Measurements from ENCODE around the gene DISP2.

DISP2 gene

DNA sequence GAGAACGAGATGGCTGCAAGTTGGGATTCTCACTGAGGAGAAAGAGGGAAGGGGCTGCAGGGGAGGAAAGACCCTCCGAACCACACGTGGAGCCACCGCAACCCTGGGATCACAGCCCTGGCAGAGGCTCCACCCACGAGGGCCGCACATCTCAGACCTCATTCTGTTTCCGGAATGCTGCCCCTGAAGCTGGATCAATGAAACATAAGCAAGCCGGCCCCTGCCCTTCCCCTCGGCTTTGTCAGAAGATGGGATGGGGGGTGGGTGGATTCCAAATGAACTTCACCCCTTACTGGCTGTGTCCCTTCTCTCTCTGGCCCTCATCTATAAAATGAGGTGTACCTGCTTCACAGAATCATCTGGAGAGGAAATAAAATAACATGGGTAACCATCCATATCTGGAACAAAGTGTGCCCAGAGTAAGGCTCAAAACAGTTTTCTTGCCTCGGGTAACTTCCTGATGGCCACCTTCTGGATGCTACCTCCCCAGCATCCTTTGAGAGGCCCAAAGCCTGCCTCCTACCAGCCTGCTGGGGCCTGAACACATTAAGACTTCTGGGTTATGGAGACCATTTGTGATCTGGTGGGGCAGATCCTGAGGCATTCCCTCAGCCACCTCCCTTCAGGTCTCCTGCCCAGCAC lies 12.7 kb upstream of the DISP2 start:
- TF ChIP-seq CTCF (IDR thresholded peaks at IDR 0.05; ENCODE audit: low read depth, low read length): no peak
- DNase-seq (ENCODE audit: extremely low read depth, low read depth): no peak

DNA sequence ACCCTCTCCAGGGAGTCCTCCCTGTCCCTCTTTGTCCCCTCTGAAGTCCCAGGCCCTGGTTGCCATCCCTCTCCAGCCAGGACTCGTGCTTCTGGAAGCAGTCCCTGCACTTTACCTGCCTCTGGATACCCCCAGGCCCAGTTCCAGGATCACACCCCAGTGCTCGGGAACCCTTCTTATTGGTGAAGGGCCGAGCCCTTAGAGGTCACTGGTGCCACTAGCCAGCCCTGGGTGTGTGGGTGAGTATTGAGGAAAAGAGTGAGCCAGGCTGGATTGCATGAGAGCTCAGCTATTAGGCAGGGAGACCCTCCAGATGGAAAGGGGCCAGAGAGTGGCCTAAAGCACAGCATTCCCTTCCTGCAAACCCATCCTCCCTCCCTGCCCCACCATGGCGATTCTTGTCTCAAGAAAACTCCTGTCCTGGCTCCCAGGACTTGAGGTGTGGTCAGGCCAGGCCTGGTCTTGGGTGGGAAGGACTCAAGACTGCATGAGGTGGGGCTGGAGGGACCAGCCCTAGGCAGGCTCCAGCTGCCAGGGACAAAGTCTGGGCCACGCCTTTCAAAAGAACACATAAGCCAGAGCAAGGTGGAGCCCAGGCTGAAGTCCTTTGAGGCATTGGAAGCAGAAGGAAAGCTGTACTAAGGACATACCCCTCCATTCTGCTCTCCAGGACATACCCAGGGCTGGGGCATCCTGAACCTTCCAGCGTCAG lies 12.0 kb upstream of the DISP2 start:
- no peak for TF ChIP-seq CTCF (IDR thresholded peaks at IDR 0.05; ENCODE audit: low read depth, low read length)

DNA sequence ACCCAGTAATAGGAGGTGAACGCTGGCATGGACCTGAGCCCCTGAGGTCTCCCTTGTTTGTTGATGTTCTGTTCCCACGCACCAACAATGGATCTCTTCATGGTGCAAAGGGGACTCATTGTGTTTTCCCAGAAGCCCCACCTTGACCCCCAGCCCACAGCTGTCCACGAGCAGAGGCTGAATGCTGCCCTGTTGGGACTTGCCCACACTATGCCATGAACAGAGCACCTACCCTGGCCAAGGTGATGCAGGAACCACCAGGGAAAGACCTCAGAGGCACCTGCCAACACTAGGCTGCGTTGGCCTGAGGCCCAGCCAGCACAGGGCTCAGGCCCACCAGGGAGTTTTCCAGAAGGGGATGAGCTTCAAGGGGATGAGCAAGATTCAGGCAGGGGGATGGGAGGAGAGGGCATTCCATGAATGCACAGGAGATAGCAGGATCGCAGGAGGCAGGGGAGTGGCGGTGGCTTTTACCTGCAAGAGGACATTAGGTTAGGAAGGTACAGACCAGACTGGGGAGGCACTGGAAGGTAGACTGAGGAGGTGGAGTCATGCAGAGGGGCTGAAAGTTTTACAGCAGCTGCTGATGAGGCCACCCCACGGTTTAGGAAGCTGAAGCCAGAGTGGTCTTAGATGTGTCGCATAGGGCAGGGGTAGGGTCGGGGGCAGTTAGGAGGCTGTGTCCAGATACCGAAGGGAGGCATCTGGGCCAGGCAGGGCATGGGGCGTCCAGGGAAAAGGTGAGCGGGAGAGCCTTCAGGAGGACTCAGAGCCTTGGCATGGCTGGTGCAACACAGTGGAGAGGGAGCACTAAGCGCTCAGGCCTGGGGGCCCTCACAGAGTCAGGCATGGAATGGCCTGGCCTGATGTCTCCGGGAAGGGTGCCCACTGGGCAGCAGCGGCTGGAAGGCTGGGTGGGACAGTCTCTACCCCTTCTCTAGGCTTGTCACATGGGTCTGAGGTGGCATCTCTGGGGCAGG lies 11.2 kb upstream of the DISP2 start:
- DNase-seq (ENCODE audit: extremely low read depth, low read depth): no peak
- TF ChIP-seq CTCF (IDR thresholded peaks at IDR 0.05; ENCODE audit: low read depth, low read length): no peak

More for the DNA sequence above, 12.0 kb upstream of the DISP2 start:
- no peak for DNase-seq (ENCODE audit: extremely low read depth, low read depth)

- no peak for DNase-seq (ENCODE audit: extremely low read depth, low read depth)
- TF ChIP-seq CTCF (IDR thresholded peaks at IDR 0.05; ENCODE audit: low read depth, low read length): no peak
Observed at GRCh38 chr15:40347559-40348473, 10.2 kb upstream of the DISP2 start.

DNA sequence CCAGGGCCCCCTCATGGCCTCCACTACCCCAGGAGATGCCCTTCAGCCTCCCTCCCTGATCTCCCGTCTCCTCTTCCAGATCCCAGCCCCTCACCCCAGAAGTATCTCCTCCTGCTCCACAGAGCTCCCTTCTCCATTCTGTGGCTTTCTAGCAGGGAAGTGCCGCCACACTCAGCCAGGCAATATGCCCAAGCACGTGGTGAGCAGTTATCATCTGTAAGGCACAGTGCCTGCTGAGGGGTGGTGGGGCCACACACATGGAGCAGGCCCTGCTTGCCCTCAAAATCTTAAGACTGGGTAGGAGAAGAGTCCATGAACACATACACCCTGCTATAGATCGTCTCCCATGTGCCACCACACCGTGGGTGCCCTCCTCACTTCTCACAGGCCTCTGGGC lies 9.5 kb upstream of the DISP2 start:
- DNase-seq (ENCODE audit: extremely low read depth, low read depth): no peak
- no peak for TF ChIP-seq CTCF (IDR thresholded peaks at IDR 0.05; ENCODE audit: low read depth, low read length)

DNA sequence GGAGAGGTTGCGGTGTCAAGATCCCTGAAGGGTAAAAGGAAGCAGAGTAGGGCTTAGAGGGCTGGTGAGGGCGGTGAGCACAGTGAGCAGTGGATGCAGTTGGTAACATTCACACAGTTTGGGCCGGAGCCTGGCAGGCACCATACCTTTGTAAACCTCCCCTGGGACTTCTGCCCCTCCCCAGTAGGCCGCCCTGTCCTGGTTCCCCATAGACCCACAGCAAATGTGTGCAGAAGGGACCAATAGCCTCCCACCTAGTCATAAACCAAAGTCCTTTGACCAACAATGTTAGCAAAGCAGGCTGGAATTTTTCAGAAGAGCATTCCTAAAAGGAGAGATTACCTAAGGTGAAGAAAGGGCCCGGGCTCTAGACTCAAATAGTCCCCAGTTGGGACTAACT lies 8.9 kb upstream of the DISP2 start:
- DNase-seq (ENCODE audit: extremely low read depth, low read depth): no peak
- no peak for TF ChIP-seq CTCF (IDR thresholded peaks at IDR 0.05; ENCODE audit: low read depth, low read length)

Measured in AG09319 (cell line).